ENCODE results near the gene RNASET2. TPM values are rescaled to one million over a fixed set of nuclear protein-coding genes. Genes with fewer than 3 reads are reported as not detected.

Gene RNASET2
- total RNA-seq, 1 donor, result 16.8 TPM

DNA sequence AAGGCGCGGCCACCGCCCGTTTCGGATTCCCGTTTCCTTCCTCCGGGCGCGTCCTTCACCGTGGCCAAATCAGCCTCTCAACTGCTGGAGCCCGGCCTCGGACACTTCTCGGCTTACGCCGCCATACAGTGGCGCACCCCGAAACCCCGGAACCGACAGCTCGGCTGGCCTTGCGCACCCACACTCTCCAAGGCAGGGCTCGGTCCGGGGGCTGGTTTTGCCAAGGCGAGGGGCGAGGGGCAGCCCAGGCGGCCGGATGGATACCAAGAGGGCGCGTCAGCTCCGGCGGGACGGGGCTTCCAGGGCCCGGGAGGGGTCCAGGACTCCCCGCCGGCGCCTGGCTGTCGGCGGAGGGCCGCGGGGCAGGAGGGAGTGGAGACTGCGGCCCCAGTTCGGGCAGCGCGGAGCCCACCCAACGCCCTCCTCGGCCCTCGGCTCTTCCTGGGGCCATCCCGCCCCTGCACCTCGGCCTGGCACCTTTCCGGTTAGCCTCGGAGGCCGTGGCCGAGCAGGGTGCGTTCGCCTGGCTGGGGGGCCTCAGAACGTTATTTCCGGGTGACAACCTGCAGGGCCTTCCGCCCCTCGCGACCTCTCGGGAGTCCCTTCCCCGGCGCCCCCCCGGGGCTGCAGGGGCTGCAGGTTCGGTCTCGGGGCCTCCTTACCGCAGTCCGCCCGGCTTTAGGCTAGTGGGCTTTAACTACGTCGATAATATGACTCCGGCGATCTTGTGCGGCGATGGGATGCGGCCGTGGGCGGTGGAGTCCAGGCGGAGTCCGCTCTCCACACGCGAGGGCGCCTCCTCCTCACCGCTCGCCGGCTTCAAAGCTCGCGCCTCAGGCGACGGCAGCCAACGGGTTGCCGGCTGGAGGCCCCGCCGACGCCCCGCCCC lies 42.1 kb upstream of the RNASET2 start:
- no peak for DNase-seq (ENCODE audit: low read depth)
- TF ChIP-seq, protein P1, sequence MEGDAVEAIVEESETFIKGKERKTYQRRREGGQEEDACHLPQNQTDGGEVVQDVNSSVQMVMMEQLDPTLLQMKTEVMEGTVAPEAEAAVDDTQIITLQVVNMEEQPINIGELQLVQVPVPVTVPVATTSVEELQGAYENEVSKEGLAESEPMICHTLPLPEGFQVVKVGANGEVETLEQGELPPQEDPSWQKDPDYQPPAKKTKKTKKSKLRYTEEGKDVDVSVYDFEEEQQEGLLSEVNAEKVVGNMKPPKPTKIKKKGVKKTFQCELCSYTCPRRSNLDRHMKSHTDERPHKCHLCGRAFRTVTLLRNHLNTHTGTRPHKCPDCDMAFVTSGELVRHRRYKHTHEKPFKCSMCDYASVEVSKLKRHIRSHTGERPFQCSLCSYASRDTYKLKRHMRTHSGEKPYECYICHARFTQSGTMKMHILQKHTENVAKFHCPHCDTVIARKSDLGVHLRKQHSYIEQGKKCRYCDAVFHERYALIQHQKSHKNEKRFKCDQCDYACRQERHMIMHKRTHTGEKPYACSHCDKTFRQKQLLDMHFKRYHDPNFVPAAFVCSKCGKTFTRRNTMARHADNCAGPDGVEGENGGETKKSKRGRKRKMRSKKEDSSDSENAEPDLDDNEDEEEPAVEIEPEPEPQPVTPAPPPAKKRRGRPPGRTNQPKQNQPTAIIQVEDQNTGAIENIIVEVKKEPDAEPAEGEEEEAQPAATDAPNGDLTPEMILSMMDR (IDR thresholded peaks at IDR 0.05; ENCODE audit: insufficient read depth, low read length), result no peak
- H3K4me3 ChIP-seq (ENCODE audit: low read depth, low read length), result peak overlapping the region; percentile 82

DNA sequence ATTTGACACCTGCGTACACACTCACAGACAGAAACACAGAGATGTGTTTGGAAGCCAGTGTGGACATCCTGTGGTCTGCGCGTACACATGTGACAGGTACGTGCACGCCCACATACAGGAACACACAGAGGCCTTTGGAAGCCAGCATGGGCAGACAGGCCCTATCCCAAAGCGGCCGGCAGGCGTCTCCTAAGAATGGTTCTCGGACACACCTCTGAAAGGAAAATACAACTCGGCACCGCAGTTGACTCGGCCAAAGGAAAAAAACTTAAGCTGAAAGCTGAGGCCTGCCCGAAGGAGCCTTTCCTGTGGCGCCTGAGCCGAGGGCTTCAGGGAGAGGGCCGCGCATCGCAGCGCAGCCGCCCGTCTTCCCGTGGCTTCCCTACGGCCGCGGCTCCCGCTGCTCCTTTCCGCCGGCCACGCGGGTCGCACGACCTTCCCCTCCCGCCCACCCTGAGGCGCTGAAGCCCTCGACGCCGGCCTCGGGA lies 41.5 kb upstream of the RNASET2 start:
- peak overlapping the region; percentile 82 for H3K4me3 ChIP-seq (ENCODE audit: low read depth, low read length)
- TF ChIP-seq, protein P1 (IDR thresholded peaks at IDR 0.05; ENCODE audit: insufficient read depth, low read length), result peak; percentile 80
- DNase-seq (ENCODE audit: low read depth), result peak; percentile 72

- H3K4me3 ChIP-seq (ENCODE audit: low read depth, low read length), result peak overlapping the region; percentile 82
- DNase-seq (ENCODE audit: low read depth), result no peak
- TF ChIP-seq, protein P1 (IDR thresholded peaks at IDR 0.05; ENCODE audit: insufficient read depth, low read length), result no peak
These were observed 41.0 kb upstream of the RNASET2 start for GRCh38 chr6:166997348-166997747.

DNA sequence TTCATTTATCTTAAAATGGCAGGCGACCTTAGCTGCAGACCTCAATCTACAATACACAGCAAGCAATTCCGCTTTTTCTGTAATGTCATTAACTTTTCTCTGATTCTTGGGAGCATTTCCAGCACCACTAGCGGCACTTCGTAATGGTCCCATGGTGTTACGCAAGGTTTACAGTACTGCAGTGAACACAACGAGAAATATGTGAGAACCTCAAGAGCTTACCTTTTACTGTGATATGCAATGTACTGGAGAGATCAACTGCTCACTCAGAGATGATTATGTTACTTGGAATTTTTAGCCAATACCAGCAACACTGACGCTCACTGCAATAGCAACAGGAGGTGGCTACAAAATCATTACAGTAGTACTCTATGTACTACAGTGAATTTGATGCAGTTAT lies 40.1 kb upstream of the RNASET2 start:
- no peak overlapping the region for H3K4me3 ChIP-seq (ENCODE audit: low read depth, low read length)
- TF ChIP-seq, protein P1 (IDR thresholded peaks at IDR 0.05; ENCODE audit: insufficient read depth, low read length), result no peak
- DNase-seq (ENCODE audit: low read depth), result no peak

DNA sequence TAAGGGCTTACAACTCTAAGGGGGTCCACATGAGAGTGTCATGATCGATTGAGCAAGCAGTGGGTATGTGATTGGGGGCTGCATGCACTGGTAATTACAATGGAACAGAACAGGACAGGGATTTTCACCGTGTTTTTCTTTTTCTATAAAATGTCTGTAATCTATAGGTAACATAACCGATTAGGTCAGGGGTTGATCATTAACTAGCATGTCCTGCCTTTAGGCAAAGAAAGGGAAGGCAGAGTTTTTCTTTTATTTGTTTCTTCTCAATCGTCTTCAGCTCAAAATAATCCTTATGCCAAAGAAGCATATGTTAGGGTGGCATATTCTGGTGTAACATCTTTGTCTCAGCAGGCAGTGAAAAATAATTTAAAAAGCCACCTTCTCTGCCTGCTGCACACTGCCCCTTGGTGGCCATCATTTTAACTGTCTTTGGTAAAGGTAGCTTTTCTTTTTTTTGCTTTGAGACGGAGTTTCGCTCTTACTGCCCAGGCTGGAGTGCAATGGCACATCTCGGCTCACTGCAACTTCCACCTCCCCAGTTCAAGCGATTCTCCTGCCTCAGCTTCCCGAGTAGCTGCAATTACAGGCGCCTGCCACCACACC lies 33.2 kb upstream of the RNASET2 start:
- TF ChIP-seq, protein P1 (IDR thresholded peaks at IDR 0.05; ENCODE audit: insufficient read depth, low read length), result peak; percentile 69
- peak; percentile 70 for DNase-seq (ENCODE audit: low read depth)

GRCh38 chr6:166988674-166989201 lies 32.4 kb upstream of the RNASET2 start:
- TF ChIP-seq, protein P1 (IDR thresholded peaks at IDR 0.05; ENCODE audit: insufficient read depth, low read length), result no peak
- no peak overlapping the region for H3K4me3 ChIP-seq (ENCODE audit: low read depth, low read length)
- no peak for DNase-seq (ENCODE audit: low read depth)

More for the DNA sequence above, 33.2 kb upstream of the RNASET2 start:
- H3K4me3 ChIP-seq (ENCODE audit: low read depth, low read length), result peak overlapping the region; percentile 22
